NCI-H2081 treated with DMSO at 0.1 percent for 48 hours (cell line): ENCODE results near the gene EPHB3.
"Not testable (repeated sequence)": the region's sequence is repeated elsewhere in the genome, so short reads cannot be mapped to it uniquely, and the experiment has no call there.

Experiments used
- DNase-seq: peaks from one replicate; lab custom pipeline; 2025; lab: John Stamatoyannopoulos, UW

EPHB3 gene

DNA sequence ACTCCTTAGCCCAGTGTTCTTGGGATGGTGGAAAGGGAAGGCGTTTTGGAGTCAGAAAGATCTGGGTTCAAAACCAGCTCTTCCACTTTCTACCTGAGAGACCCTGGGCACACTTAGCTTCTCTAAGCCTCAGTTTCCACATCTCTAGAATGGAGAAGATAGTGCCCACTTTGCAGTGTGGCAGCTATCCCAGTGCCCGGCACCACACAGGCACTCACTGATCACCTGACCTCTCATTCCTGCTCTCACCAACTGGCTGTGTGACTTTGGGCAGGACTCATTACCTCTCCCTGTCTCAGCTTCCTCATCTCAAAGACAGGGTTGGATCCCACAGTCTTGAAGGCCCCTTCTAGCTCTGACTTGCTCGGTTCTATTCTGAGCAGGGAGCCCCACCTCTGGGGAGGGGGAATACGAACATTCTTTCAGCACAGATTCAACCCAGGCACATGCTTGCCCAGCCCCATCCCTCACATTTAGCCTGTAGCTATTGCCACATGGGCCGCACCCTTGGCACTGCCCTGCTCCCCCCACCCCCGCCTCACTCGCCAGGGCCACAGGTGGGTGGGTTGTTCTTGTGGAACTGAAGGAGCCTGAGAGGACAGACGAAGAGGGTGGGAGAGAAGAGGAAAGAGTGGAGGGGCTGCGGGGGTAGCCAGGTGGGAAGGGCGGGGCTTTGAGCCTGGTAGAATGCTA, 39.2 kb downstream of the EPHB3 start:
- DNase-seq, result no peak

DNA sequence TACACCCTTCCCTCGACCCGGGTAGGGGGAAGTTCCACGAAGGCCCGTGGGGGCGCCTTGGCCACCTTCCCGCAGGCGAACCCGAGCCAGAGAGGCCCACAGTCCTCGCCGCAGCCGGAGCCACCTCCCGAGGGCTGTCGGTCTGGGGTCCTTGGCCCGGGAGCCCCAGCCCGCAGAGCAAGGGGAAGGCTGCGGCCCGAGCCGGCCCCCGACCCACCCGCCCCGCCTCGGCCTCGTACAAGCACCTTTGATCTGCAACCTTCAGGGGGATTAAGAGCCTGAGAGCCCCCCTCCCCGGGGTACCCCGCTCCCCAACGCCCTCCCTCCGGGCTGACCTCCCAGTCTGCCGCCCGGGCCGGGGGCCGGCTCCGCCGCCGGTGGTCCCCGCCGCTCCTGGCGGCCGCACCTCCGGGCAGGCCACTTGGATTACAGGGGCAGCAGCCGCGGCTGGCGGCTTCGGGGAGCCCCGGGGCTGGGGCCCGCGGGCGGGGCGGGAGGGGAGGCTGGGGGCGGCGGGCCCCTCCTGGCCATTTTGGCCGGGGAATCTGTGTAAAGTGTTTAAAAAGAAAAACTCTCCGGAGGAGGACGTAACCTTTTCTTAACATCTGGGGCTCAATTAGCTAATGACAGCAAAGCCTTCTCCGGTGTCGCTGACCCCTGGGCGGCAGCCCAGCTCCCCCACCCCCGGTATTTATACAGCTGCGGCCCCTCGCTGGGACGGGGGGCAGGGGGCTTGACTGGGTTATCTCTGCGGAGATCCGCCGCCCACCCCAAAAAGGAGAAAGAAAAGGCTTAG, 40.2 kb downstream of the EPHB3 start:
- DNase-seq, result no peak

DNA sequence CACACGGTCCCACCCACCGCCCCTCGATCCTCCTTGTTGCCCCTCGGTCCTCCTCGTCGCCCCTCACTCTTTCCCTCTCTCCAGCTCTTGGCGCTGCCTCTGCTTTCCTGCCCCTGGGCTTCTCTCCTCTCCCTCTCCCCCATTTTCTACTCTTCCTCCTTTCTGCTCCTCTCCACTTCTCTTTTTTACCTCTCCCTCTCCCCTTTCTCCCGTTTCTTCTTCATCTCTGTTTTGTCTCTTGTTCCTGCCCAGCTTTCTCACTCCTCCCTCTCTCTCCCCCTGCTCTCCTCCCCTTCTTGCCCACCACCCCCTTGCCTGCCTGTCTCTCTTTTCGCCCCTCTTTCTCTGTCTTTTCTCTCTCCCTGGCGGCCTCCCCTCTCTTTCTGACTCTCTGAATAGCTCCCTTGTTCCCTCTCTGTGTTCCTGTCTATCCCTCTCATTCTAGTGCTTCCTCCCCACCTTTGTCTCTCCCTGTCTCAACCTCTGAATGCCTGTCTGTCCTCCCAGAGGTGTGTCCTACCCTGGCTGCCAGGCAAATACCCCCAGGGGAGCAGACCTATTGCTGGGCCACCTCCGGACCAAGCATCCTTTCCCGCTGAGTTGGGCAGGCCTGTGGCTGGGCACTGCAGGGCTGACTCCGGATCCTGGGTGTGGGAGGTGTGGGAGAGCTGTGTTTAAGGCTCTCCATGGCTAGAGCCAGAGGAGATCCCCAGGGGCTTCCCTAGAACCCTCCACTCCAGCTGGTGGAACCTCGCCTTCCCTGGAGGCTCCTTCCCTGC, 41.0 kb downstream of the EPHB3 start:
- DNase-seq, result no peak

DNA sequence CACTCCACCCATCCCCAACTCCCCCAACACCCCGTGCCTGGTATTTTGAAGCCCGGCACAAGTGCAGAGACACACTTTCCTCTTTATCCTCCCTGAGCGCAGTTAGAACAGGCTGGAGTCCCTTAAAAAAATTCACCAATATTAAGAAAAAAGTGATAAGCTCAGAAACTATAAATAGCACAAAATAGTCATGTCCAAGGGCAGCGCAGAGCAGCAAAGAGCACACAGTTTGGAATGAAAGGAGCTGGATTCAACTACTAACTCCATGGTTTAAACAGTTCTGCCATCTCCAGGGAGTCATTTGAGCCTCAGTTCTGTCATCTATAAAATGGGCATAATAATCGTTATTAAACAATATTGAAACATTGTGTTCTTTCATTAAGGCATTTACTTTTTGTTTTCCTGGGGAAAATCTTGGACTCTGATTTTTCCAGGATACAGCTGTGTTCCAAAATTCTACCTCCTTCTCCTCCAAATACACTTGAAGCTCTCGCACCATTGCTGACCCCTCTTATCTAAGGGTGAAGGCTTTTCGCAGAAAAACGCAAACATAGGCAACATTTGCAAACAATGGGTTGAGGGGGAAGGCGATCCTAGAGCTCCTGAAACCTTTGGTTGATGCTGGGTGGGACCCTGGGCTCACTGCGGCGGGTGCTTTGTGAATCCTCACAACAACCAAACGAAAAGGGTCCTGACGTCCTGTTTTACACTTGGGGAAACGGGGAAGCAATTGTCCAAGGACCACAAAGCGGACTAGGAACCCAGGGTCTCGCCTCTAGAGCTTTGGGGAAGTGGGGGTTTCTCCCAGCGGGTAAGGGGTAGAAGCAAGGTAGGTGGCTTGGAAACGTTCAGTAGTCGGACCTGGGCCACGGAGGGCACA, 41.8 kb downstream of the EPHB3 start:
- no peak for DNase-seq

DNA sequence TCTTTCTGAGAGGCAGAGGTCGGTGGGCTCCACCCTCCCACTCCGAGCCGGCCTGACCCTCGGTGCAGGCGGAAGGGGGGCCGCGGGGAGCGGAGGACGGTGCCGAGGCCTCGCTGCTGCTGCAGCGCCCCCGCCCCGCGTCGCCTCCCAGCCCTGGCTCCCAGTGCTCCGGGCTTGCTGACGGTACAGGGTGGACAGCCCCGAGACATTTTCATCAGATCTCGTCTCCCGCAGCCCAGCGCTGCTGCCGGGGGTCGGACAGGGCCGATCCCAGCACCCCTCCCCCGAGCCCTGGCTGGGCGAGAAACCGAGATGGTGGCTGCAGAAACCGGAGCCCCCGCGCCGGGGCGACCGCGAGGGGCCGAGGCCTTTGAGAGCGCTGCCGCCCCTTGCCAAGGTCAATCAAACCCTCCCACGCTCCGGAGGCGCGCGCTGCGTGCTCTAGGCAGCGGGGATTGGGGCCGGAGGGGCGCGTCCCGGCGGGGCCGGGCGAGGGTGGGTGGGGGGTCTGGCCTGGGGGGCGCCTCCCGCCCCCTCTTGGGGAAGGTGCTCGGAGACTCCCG, 42.5 kb downstream of the EPHB3 start:
- no peak for DNase-seq

DNA sequence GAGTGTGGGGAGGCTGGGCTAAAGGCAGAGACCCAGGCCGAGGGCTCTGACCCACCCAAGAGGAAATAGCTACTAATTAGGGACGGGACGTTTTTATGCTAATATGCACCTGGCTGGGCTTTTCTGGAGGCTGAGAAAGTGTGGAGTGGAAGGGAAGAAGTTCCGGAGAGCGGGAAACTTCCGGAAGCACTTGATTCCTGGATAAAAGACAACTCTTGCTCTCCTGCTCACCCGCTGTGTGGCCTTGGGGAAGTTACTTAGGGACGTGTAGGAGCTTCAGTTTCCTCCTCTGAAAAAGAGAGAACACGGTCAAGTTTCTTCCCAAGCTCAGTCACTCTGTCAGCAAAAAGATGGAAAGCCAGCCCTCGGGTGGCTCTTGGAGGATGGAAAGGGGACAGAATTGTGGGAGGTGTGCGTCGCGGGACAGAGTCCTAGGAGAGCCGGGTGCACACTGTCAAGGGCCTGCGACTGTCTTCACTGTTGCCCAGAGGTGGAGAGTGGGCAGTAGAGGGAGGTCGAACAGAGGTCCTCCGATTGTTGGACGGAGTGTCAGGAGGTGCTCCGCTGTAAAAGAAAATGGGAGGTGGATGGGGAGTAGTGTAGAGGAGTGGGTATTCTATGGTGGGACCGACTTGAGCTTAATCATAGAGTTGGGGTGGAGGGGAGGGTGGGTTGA, 43.2 kb downstream of the EPHB3 start:
- DNase-seq, result no peak

DNA sequence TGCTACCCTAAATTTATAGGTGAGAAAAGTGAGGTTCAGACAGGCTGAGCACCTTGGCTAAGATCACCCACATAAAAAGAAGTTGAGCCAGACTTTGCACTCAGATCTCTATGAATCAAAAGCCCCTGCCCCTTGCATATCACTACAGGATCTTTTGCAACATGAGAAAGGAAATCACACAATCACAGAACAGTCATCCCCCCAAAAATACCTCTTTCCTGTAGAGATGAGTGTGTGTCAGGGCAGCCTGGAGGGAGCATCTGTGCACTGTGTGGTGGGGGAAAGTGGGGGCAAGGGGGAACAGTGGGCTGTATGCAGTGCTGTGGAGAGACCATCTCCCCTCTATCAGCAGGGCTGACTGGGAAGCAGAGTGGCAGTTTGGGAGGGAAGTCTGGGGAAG, 46.6 kb downstream of the EPHB3 start:
- no peak for DNase-seq

DNA sequence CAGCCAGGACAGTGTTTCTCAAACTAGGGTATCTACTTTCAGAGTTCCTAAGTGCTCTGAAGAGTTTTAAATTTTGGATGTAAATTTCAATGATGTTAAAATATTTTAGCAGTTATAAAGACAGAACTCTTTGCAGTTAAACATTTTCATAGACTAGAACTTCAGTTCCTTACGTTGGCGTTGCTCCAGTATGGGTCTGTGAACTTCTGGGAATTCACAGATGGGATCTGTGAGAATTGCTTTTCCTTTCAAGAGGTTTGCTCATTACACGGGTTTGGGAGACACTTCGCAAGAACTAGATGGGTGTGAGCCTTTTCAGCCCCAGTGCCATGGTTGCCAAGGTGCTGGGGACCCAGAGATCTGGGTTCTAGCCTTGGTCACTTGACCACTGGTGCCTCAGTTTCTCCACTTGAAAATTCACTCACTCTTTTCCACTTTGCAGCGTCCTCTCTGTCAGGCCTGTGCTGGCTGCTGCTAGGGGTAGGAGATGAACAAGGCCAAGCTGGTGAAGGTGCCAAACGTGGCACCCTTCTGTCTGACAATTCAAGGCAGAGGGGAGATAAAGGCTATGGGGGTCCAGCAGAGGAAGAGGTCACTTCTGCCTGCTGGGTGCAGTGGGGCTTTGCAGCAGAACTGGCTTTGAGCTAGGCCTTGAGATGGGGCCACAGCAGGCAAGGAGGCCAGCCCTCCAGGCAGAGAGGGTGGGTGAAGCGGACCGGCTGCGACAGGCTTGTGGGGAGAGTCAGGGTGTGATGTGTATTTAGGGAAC, 48.1 kb downstream of the EPHB3 start:
- no peak for DNase-seq

DNA sequence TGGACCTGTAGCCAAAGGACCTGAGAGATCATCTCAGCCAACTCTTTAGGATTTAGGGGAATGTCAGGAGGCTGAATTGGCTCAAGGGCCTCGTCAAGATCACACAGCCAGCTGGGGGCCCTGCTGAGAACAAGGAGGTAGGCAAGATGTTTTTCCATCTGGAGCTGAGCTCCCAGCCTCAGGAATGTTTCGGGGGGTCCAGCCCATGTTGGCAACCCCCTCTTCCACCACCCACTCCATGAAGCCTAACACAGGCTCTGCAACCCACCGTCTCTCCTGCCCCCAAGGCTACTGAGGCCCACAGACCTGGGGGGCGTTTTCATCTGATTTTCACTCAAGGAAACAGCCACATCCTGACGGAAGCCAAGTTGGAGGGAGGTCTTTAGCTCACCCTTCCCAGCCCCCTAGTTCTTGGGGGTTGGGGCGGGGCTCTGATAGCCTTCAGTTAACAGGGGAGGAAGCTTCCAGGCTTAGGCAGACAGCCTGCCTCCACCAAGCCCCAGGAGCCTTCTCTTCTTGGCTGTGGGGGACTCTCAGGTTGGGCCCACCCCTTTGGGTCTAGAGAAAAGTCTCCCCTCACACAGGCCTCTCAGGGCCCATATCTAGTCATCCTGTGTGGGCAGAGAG, 48.8 kb downstream of the EPHB3 start:
- DNase-seq, result no peak

DNA sequence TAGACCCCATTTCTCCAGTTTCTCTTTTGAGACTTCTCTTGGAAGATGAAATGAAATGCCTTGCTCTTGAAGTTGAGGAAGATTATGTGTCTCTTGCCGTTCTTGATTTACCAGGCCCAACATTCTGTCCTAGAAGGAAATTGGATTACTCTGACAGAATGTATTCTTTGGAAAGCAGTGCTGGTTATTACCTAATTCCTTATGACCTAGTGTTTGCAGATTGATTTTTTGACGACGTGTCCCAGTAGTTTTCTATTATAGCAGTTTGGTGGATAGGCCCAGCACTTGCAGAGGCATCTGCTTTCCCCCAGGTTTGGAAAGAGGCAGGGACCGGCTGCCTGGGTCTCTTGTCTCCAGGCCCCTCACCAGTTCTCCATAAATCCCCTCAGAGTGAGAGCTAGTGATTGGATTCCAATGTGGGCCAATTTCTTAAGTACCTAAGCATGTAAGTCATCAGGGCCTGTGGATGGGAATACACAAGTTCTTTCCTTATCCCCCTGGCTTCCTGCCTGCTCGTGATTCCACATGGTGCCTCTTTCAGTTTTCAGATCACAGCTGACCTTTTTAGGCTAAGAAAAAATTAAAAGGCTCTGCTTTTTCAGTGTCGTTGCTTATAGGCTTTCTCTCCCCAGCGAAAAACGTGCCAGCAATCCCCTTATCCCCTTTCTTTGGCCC, 50.2 kb downstream of the EPHB3 start:
- DNase-seq, result no peak

DNA sequence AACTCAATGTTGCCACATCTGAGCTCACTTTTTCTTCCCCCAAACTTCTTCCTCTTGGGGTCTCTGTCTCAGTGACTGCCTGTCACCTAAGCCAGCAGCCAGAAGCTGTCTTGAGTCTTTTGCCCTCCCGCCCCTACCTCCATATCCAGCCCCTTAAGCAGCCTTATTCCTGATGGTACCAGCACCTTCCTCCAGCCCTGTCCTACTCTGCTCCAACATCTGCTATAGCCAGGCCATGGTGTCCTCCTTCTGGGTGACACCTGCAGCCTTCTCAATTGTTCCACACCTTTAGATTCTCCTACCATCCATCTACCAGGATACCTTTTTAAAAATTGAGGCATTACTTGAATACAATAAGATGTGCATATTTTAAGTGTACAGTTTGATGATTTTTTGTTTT, 53.8 kb downstream of the EPHB3 start:
- no peak for DNase-seq

DNA sequence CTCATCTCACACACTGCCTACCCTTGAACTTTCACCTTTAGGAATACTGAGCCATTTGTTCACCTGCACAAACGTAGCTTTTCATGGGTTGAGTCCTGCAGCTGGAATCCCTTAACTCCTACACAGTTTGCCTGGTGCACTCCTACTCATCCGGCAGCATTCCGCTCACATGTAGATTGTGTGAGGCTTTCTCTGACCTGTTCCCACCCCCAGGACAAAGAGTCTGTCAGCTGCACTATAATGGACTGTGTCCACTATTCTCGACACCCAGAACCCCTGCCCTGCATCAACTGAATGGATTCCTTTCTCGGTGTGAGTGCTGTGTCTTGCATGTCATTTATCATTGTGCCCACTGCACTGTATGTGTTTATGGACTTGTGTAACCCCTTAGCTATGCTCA, 54.9 kb downstream of the EPHB3 start:
- no peak for DNase-seq

DNA sequence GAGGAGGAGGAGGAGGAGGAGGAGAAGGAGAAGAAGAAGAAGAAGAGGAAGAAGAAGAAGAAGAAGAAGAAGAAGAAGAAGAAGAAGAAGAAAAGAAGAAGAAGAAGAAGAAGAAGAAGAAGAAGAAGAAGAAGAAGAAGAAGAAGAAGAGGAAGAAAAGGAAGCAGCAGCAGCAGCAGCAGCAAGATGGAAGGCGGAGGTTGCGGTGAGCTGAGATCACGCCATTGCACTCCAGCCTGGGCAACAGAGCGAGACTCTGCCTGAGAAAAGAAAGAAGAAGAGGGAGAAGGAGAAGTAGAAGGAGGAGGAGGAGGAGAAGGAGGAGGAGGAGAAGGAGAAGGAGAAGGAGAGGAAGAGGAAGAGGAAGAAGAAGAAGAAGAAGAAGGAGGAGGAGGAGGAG, 55.7 kb downstream of the EPHB3 start:
- DNase-seq, result not testable (repeated sequence)

DNA sequence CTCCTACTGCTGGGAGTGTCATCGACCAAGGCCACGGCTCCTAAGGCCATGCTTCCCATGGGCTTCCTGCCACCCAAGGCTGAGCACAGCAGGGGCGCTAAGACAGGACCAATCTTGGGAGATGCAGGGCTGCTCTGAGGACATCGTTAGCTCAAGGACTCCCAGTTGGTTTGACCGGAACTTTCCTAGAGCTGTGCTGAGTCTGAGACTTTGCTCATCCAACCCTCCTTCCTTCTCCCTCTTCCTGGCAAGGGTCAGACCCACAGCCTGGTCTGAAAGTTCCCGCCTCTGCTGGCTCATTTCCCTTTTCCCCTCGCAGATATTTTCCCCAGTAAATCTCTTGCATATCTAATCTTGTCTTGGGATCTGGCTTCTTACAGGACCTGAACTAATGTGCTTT, 57.2 kb downstream of the EPHB3 start:
- no peak for DNase-seq

DNA sequence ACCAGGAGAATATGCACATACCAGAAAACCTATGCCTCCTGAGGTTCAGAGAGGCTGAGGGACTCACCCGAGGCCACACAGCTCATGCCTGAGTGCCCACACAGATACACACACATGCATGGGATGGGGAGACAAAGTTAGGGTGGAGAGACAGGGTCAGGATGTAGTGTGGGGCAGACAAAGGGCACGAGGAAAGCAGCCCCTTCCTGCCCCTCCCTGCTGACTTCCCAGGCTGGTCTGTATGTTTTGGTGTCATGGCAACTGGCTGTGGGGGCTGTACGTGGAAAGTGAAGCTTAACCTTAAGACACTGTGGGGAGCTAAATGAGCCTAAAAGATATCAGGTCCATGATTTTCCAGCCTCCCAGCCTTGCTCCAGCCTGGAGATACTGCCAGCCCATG, 57.8 kb downstream of the EPHB3 start:
- no peak for DNase-seq

DNA sequence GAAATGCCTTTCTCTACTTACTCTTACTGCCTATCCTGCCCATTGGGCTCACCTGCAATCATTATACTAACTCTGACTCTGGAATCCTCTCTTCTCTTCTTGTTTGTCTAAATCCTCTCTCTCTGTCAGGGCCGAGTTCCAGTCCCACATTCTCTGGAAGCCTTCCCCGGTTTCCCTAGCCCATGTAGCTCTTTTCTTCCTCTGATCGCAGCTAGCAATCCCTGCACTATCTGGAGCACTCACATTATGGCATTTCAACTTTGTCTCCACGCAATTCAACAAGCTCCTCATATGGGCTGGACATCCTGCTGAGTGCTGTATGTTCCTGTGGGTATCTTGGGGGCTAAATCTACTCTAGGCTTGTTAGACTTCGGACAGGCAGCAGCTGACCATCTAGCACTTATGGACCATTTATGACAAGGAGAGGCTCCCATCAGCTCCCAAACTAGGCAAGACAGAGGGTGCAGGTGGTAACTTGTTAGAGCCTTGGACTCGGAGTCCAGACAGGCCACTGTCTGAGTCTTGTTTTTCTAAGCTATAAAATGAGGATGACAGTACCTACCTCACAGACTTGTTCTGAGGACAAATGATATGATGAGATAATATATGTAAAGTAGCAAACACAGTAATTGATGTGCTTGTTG, 58.3 kb downstream of the EPHB3 start:
- DNase-seq, result no peak

DNA sequence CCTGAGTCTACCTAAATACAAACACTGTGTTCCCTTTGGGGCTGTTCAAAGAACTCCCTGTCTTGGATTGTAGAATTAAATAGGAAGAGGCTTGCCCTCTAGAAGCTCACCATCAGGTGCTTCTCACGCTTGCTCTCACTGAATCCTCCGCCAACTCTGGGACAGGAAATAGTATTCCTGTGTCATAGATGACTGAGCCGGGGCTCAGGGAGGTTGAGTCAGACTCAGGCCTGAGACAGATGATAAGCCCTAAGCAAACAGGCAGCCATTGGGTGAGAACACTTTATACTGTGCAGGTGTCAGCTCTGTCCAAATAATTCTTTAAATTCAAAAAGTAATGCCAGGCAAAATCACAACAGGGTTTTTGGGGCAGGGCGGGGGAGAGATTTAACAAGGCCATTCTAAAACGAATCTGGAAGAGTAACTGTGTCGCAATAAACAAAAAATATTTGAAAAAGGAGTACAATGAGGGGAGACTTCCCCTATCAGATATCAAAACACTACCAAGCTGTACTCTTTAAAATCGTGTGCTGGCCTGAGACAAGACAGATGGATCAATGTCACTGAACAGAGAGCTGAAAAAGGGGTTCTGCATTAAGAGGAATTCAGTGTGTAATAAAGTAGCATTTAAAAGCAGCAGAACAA, 59.0 kb downstream of the EPHB3 start:
- no peak for DNase-seq

DNA sequence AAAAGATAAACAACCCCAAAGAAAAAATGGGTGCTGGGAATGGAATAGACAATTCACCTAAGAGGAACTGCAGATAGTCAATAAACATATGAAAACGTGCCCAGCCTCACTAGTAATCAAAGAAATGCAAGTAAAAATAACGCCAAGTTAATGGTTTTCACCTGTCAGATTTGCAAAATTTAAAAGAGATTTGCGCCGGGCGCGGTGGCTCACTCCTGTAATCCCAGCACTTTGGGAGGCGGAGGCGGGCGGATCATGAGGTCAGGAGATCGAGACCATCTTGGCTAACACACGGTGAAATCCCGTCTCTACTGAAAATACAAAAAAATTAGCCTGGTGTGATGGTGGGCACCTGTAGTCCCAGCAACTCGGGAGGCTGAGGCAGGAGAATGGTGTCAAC, 60.6 kb downstream of the EPHB3 start:
- not testable (repeated sequence) for DNase-seq
